Measurements from ENCODE around the gene PLOD3.

Gene PLOD3

GRCh38 chr7:101165958-101166647 is 51.3 kb downstream of the PLOD3 start:
- no peak for DNase-seq (ENCODE audit: low read depth in 2 of 2)

- DNase-seq (ENCODE audit: low read depth in 2 of 2) = peak; percentile 88 to 90
Measured at GRCh38 chr7:101165075-101165957, 52.1 kb downstream of the PLOD3 start, which contains the start of gene VGF. Gene VGF, minus strand, starts transcription at chr7:101165569. Its CDS starts 726 bp downstream, at chr7:101164843.

GRCh38 chr7:101164071-101164840 is 53.1 kb downstream of the PLOD3 start:
- DNase-seq (ENCODE audit: low read depth in 2 of 2) = no peak

GRCh38 chr7:101163279-101164070 is 53.9 kb downstream of the PLOD3 start:
- DNase-seq (ENCODE audit: low read depth in 2 of 2) = no peak

GRCh38 chr7:101162551-101163278 is 54.7 kb downstream of the PLOD3 start:
- no peak for DNase-seq (ENCODE audit: low read depth in 2 of 2)

GRCh38 chr7:101161692-101162471 is 55.5 kb downstream of the PLOD3 start:
- no peak for DNase-seq (ENCODE audit: low read depth in 2 of 2)

GRCh38 chr7:101160910-101161309 is 56.5 kb downstream of the PLOD3 start:
- no peak for DNase-seq (ENCODE audit: low read depth in 2 of 2)

- no peak for DNase-seq (ENCODE audit: low read depth in 2 of 2)
Measured at GRCh38 chr7:101159696-101160674, 57.4 kb downstream of the PLOD3 start.

GRCh38 chr7:101156866-101157589 is 60.4 kb downstream of the PLOD3 start:
- no peak for DNase-seq (ENCODE audit: low read depth in 2 of 2)

- DNase-seq (ENCODE audit: low read depth in 2 of 2) = no peak
Measured at GRCh38 chr7:101156277-101156676, 61.1 kb downstream of the PLOD3 start.
